ENCODE measurements around the gene C1QTNF1. TPM values are rescaled to one million over a fixed set of nuclear protein-coding genes. Genes with fewer than 3 reads are reported as not detected.

Gene C1QTNF1
- total and polyA plus RNA-seq, 7 donors: 10.5 to 22.8 (median 16.9) TPM

DNA sequence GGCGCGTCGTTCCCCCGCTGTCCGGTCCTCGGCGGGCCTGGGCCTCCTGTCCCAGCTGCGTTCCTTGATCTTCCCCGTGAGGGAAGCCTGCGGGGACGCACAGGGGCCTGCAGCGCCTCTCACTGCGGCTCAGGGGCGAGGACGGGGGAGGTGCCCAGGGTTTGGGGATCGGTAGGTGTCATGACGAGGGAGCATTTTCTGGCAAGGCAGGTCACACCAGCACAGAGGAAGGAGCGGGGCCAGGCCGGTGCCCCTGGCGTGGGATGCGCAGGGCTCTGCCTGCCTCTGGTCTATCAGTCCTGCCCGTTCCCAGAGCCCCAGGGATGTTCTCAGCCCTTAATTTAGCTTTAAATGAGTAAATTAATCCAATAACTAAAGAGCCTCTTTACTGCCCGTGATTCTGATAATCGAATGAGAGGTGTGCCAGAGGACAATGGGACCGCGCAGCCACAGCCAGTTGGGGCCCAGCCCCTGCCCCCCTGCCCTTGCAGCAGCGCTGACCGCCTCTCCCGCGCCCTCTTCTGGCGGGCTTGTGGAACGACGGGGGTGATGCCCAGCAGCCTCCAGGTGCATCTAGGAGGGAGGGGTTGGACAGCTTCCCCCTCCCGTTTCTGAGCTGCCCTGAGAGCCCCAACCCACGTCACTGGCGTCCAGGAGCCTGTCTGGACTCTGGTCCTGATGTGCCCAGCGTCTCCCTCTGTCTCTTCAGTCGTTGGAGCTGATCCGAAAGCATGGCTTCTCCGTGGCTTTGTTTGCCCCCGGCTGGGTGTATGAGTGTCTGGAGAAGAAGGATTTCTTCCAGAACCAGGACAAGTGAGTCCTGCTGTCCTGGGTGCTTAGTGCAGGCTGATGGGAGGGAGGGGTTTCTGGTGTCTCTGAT, 58.6 kb downstream of the C1QTNF1 start:
- Histone ChIP-seq H3K27me3 (ENCODE audit: insufficient read depth in 3 of 3, low read length in 2 of 3) (no peaks in the 10 kb centered on the region), H3K4me1 (peaks cover 21% of the 10 kb centered on the region), H3K27ac (no peak overlapping the region), H3K4me3 (no peak overlapping the region), H3K9me3 (no peaks in the 10 kb centered on the region), H3K36me3 (ENCODE audit: insufficient read depth in 1 of 2, low read depth in 1 of 2) (peaks cover 16 to 94% of the 10 kb centered on the region in 2 donors)
- intact Hi-C loops (cut with DNase I): loop anchor here (2.0 to 5.0 kb wide), 4 partner anchors 20 to 225 kb away; no protein-coding TSS in a partner anchor
- WGBS, 3 donors: 55 to 66% (median 58%) methylated on average over 41 of the region's 41 CpGs
- ATAC-seq (peak in 3 of 4 donors; percentile 56 to 65 (median 57)), DNase-seq (peak; percentile 35 to 76)
- TF ChIP-seq, protein P1, sequence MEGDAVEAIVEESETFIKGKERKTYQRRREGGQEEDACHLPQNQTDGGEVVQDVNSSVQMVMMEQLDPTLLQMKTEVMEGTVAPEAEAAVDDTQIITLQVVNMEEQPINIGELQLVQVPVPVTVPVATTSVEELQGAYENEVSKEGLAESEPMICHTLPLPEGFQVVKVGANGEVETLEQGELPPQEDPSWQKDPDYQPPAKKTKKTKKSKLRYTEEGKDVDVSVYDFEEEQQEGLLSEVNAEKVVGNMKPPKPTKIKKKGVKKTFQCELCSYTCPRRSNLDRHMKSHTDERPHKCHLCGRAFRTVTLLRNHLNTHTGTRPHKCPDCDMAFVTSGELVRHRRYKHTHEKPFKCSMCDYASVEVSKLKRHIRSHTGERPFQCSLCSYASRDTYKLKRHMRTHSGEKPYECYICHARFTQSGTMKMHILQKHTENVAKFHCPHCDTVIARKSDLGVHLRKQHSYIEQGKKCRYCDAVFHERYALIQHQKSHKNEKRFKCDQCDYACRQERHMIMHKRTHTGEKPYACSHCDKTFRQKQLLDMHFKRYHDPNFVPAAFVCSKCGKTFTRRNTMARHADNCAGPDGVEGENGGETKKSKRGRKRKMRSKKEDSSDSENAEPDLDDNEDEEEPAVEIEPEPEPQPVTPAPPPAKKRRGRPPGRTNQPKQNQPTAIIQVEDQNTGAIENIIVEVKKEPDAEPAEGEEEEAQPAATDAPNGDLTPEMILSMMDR (IDR thresholded peaks at IDR 0.05): peak; percentile 74

- ATAC-seq (no peak), DNase-seq (peak; percentile 8 to 38)
- 85 to 88% (median 87%) methylated on average over 28 of the region's 28 CpGs for WGBS, 3 donors
- Histone ChIP-seq H3K36me3 (ENCODE audit: insufficient read depth in 1 of 2, low read depth in 1 of 2) (peaks cover 16 to 88% of the 10 kb centered on the region in 2 donors), H3K27ac (no peak overlapping the region), H3K9me3 (no peaks in the 10 kb centered on the region), H3K4me1 (peaks cover 15% of the 10 kb centered on the region), H3K27me3 (ENCODE audit: insufficient read depth in 3 of 3, low read length in 2 of 3) (no peaks in the 10 kb centered on the region), H3K4me3 (no peak overlapping the region)
- intact Hi-C loops (cut with DNase I): loop anchor here (2.0 to 5.0 kb wide), 4 partner anchors 21 to 224 kb away; no protein-coding TSS in a partner anchor
- TF ChIP-seq, protein P1 (IDR thresholded peaks at IDR 0.05): no peak
Measured at GRCh38 chr17:79083191-79083971, 59.4 kb downstream of the C1QTNF1 start.

DNA sequence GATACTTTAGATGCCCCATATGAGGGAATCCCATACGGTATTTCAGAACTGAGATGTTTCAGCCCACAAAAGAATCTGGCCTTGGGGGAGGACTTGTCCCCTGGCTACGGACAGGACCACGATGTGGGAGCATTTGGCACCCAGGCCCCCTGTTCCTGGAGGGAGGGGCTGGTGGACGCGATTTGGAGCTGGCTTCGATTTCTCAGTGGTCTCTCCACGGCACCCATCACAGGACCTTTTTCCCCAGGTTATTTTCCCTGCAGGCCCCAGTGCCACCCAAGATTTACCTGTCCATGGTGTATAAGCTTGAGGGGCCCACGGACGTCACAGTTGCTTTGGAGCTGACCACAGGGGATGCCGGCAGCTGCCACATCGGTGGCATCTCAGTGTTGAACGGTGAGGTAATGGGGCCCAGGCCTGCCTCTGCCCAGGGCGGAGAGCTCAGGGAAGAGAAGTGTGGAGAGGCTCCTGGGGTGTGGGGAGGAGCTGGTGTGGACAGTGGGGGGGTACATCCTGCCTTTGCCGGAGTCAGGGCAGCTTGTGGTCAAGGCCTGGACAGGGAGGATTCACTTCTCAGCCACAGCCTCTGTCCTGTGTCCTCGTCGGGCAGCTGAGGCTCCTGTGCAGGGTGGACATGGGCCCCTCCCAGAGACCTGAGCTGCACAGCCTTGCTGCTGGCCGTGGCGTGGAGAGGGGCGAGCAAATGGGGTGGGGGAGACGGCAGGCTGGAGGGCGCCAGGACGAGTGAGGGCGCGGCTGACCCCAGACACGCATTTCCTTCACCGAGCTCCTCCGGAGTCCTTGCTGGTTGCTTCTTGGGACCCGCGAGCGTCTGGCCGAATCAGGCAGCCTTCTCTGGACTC, 60.6 kb downstream of the C1QTNF1 start:
- H3K4me3 ChIP-seq: no peak overlapping the region
- no peaks in the 10 kb centered on the region for H3K27me3 ChIP-seq (ENCODE audit: insufficient read depth in 3 of 3, low read length in 2 of 3)
- H3K36me3 ChIP-seq (ENCODE audit: insufficient read depth in 1 of 2, low read depth in 1 of 2): peaks cover 13 to 77% of the 10 kb centered on the region in 2 donors
- H3K27ac ChIP-seq: no peak overlapping the region
- 89 to 94% (median 91%) methylated on average over 30 to 31 of the region's 31 CpGs for WGBS, 3 donors
- peaks cover 7% of the 10 kb centered on the region for H3K4me1 ChIP-seq
- intact Hi-C loops (cut with DNase I): loop anchor here (5.0 kb wide), 3 partner anchors 37 to 308 kb away; no protein-coding TSS in a partner anchor
- no peaks in the 10 kb centered on the region for H3K9me3 ChIP-seq
- TF ChIP-seq, protein P1 (IDR thresholded peaks at IDR 0.05): no peak
- DNase-seq (peak; percentile 9 to 50), ATAC-seq (no peak)

All from psoas muscle (tissue), 8 donors.